Uterus (tissue), 2 donors: ENCODE results near the gene DCC.

Experiments used
- CTCF ChIP-seq, 4 experiments: fragments of 200-600 bp in 2 of 4; fragments of 450-650 bp in 2 of 4; sonication (generic) in 2 of 4; IDR thresholded peaks; one replicate each; pipeline ENCODE4 v1.5.1; 2016 to 2019; ENCODE audit warnings: antibody characterized with exemption in 4 of 4, mild to moderate bottlenecking in 2 of 4, moderate library complexity in 1 of 4
- POLR2A ChIP-seq, 2 donors: fragments of 450-650 bp; IDR thresholded peaks; one replicate each; pipeline ENCODE4 v1.6.1; 2016; ENCODE audit warnings: antibody characterized with exemption in 2 of 2, mild to moderate bottlenecking in 1 of 2, moderate library complexity in 1 of 2

GRCh38 chr18:52897611-52898484, 557.9 kb downstream of the DCC start:
- no peak for TF ChIP-seq CTCF (IDR thresholded peaks at IDR 0.05)
- no peak for TF ChIP-seq POLR2A (IDR thresholded peaks at IDR 0.05)
